Adipocyte (in vitro differentiated cells): ENCODE data around the gene PGC.

Experiments used
- DNase-seq: peaks from one replicate; pipeline ENCODE4 v3.0.0-alpha.2; 2015; ENCODE audit warnings: low read depth
- H3K27me3 ChIP-seq: replicated peaks from 2 replicates; pipeline ENCODE4 v1.7.0; 2013; ENCODE audit warnings: mild to moderate bottlenecking, low read length, moderate library complexity; ENCODE audit not compliant: control insufficient read depth, insufficient read depth
- H3K36me3 ChIP-seq: 2 replicates; pipeline ENCODE4 v1.7.0; 2013; ENCODE audit warnings: low read length, mild to moderate bottlenecking, moderate library complexity; ENCODE audit not compliant: control insufficient read depth, insufficient read depth, severe bottlenecking
- H3K4me1 ChIP-seq: 2 replicates; pipeline ENCODE4 v1.7.0; 2013; ENCODE audit warnings: mild to moderate bottlenecking, low read length, moderate library complexity; ENCODE audit not compliant: control insufficient read depth, insufficient read depth
- H3K4me3 ChIP-seq: 2 replicates; pipeline ENCODE4 v1.7.0; 2013; ENCODE audit warnings: mild to moderate bottlenecking, low read length, moderate library complexity
- H3K9ac ChIP-seq: 2 replicates; pipeline ENCODE4 v1.7.0; 2013; ENCODE audit warnings: mild to moderate bottlenecking, low read length, moderate library complexity
- H3K9me3 ChIP-seq: 2 replicates; pipeline ENCODE4 v1.7.0; 2013; ENCODE audit warnings: mild to moderate bottlenecking, low read length, moderate library complexity; ENCODE audit not compliant: control insufficient read depth

The PGC gene

DNA sequence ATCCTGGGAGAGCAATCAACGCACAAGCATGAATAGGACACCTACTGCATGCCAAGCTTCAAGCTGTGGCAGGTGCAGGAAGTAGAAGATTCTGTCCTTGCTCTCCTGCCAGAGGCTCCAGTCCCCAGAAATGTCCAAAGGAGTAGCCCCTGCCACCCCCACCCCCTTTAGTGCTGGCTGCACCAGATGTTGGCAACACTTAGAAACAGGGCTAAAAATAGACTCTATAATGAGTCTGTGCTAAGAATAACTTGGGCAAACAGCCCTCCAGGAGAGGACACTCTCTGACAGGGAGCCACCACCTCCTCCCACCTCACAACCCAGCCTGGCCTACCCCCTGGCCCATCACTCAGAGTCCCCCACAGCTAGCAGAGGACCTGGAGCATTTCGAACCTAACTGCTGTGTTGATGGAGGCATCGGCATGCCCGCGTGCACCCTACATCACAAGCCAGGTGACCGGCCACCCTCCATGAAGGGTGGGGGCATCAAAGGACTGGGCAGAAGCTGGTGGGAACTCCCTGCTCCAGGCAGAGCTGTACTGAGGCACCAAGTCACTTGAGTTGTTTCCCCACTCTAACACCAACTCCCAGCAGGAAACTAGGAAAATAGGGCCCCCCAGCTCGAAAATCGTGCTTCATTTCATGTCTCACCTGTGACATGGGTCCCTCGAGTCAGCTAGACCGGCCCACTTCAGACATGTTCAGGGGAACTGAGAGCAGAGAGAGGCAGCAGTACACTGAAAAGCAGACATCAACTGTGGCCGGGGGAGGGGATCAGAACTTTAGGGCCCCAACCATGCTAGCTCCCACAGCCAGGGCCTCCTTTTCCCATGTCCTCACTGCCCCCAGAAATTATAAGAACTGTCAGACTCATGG, 30.4 kb downstream of the PGC start:
- Histone ChIP-seq H3K4me1 (peaks cover 36% of the 10 kb centered on the region), H3K36me3 (no peaks in the 10 kb centered on the region), H3K4me3 (no peak overlapping the region), H3K27me3 (no peaks in the 10 kb centered on the region), H3K9me3 (no peaks in the 10 kb centered on the region), H3K9ac (no peak overlapping the region)
- DNase-seq: peak; percentile 24

DNA sequence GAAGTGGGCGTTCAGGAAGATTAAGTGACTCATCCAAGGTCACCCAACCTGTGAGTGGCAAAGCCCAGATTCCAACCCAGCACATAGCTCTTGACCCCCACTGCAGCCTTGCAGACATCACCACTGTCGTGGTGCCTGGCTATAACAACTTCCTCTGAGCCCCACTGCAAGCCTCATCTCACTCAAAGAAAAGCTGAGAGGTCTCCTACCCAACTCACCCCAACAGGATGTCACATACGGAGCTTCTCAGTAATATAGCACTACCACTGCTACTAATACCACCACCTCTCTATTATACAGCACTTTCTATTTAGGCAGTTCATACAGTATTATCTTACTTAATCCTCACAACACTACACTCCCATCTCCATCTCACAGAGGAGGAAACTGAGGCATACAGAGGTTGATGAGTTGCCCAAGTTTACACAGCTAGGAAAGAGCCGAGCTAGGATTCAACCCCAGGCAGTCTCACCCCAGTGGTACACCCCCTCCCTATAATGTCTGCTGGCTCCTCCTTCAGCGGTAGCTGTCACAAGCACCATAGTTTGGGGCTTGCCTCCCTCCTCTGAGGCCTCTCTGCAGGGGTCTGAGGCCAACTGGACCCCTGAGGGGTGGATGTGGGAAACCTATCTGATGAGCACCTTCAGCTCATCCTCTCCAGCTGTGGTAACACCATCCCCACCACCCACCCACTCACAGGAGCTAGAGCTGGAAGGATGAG, 31.2 kb downstream of the PGC start:
- no peaks in the 10 kb centered on the region for H3K36me3 ChIP-seq
- H3K9me3 ChIP-seq: no peaks in the 10 kb centered on the region
- H3K4me3 ChIP-seq: no peak overlapping the region
- peaks cover 36% of the 10 kb centered on the region for H3K4me1 ChIP-seq
- no peak overlapping the region for H3K9ac ChIP-seq
- no peak for DNase-seq
- H3K27me3 ChIP-seq: no peaks in the 10 kb centered on the region

DNA sequence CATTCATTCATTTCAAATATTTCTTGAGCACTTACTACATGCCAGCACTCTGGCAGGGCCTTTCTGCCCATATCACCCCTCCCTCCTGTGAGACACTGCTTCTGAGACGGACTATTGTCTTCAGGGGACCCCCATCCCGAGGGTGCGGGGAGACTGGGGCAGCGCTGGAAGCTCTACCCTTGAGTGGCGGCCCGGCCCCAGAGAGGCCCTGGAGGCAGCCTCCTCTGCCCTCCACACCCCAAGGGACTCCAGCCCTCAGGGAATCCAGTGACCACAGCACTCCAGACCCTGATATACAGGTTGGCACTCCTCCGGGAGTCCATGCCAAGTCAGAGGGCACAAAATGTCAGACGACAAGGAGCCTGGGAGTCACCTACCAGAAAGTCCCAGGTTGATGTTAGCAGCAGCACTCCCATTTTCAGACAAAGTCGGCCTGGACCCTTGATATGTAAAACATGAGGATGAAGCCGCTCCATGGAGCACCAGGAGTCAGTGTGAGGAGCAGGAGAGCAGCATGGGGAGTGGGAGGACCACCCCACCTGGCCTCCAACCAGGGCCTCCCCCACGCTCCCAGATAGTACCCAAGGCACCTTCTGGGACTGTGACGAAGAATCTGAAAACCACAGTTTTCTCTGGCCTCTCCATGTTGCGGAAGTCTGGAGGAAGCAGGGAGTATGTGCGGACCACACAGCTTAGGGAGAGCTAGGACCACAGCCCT, 32.5 kb downstream of the PGC start:
- DNase-seq: no peak
- Histone ChIP-seq H3K4me3 (no peak overlapping the region), H3K9ac (no peak overlapping the region), H3K4me1 (peaks cover 36% of the 10 kb centered on the region), H3K27me3 (no peaks in the 10 kb centered on the region), H3K36me3 (no peaks in the 10 kb centered on the region), H3K9me3 (no peaks in the 10 kb centered on the region)

DNA sequence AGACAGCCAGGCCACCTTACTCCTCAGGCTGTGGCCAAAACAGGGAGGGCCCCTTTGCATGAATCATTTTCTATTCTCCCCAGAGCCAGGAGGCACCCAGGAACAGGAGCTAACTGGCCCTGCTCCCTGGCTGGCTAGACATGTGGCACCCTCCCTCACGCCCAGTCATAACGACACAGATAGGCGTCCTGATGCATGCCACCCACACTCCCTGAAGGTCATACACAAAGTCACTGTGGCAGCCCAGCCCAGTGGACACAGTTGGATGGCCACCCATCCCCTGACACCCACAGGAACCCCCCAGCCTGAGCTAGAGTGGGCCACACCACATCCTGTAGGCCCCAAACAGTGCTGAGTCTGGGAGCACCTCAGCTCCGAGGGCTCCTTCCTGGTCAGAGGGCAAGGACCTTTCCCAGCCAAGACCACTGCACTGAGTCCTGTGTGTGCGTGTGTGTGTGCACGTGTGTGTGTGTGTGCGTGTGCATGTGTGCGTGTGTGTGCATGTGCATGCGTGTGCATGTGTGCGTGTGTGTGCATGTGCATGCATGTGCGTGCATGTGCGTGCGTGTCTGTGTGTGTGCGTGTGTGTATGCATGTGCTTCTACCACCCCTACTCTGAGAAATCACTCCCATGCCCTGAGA, 33.4 kb downstream of the PGC start:
- Histone ChIP-seq H3K4me1 (peaks cover 36% of the 10 kb centered on the region), H3K27me3 (no peaks in the 10 kb centered on the region), H3K36me3 (no peaks in the 10 kb centered on the region), H3K9me3 (no peaks in the 10 kb centered on the region), H3K9ac (no peak overlapping the region), H3K4me3 (no peak overlapping the region)
- DNase-seq: no peak

DNA sequence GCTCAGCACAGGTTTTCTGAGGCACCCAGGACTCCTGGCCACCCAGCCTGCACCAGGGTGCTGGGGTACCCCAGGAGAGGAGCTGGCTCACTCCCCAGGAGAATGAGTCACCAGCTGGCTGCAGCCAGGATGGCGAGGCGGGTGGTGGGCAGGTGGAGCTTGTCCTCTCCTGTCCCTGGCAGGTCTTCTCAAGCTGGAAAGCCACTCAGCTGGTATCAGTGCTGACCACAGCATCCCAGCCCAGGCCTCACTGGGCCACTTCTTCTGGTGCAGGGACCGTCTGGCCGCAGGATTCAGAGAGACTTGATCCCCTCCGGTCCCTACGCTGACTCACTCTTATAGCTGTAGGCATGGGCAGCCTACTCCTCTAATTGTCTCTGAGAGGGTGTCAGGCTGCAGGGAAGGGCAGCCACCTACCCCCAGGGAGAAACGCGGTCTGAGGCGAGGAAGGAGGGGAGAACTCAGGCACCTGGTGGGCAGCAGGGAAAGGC, 34.0 kb downstream of the PGC start:
- peak; percentile 47 for DNase-seq
- Histone ChIP-seq H3K27me3 (no peaks in the 10 kb centered on the region), H3K9ac (no peak overlapping the region), H3K4me1 (peaks cover 36% of the 10 kb centered on the region), H3K4me3 (no peak overlapping the region), H3K9me3 (no peaks in the 10 kb centered on the region), H3K36me3 (no peaks in the 10 kb centered on the region)

DNA sequence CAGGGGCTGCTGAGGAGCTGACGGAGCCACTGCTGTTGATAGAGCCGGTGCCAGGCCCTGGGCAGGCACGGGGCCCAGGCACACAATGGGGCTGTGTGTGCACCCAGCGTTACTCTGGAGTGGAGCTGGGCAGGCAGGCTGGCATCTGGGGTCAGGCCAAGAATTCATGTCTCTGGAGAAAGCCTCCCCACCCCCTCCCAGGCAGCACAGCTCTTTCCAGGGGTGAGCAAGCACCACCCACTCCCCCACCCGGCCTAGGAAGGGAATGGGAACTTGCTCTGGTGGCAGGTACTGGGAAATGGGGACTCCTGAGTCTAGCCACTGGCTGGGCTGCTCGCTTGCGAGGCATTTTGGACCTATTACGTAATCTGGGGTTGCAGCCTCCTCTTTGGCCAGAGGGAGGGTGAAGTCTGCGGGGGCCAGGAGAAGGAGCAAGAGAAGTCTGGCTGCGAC, 34.5 kb downstream of the PGC start:
- no peaks in the 10 kb centered on the region for H3K9me3 ChIP-seq
- no peak overlapping the region for H3K9ac ChIP-seq
- H3K36me3 ChIP-seq: no peaks in the 10 kb centered on the region
- no peaks in the 10 kb centered on the region for H3K27me3 ChIP-seq
- no peak overlapping the region for H3K4me3 ChIP-seq
- peaks cover 36% of the 10 kb centered on the region for H3K4me1 ChIP-seq
- DNase-seq: peak; percentile 45

DNA sequence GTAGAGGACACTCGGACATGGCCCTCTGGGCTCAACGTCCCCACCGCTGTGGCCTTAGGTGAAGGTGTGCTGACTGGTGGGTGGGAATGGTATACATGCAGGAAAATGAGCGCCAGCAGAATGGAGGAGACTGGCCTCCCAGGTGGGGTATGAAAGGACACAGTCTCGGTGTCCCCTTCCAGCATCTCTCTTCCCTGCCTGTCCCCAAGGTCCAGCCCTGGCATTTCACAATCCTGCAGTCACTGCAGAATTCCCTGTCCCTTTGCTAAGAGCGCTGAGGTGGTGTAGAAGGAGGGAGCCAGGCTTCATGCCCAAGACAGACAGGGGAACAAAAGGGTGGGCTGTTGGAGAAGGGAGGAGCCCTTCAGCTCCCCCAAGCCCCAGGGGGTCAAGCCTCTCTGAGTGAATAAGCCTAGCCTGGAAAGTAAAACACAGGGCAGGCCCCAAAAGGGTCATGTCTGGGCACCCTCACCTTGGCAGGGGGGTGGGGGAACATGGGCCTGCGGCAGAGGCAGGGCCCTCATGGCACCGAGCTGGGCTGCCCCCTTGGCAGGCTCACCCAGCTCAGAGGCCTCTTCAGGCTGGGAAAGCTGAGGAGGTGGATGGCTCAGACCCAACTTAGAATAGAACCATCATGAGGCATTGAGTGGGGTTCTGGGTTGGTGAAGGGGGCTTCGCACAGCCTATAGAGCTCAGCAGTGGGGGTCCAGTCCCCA, 35.7 kb downstream of the PGC start:
- Histone ChIP-seq H3K27me3 (no peaks in the 10 kb centered on the region), H3K4me1 (peaks cover 33% of the 10 kb centered on the region), H3K9me3 (no peaks in the 10 kb centered on the region), H3K4me3 (no peak overlapping the region), H3K9ac (no peak overlapping the region), H3K36me3 (no peaks in the 10 kb centered on the region)
- no peak for DNase-seq

DNA sequence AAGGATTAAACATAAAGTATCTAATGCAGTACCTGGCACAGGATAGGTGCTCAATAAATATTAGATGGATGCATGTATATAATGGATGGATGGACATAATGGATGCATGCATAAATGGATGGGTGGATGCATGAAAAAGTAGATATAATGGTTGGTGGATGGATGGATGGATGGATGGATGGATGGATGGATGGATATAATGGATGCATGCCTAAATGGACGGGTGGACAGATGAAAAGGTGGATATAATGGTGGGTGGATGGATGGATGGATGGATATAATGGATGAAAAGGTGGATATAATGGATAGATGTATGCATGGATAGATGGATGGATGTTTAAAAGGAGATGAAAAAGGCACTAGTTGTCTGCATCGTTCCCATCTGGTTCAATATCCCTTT, 37.8 kb downstream of the PGC start:
- no peaks in the 10 kb centered on the region for H3K9me3 ChIP-seq
- no peak for DNase-seq
- no peaks in the 10 kb centered on the region for H3K27me3 ChIP-seq
- no peaks in the 10 kb centered on the region for H3K36me3 ChIP-seq
- H3K9ac ChIP-seq: no peak overlapping the region
- no peak overlapping the region for H3K4me3 ChIP-seq
- H3K4me1 ChIP-seq: peaks cover 39% of the 10 kb centered on the region

DNA sequence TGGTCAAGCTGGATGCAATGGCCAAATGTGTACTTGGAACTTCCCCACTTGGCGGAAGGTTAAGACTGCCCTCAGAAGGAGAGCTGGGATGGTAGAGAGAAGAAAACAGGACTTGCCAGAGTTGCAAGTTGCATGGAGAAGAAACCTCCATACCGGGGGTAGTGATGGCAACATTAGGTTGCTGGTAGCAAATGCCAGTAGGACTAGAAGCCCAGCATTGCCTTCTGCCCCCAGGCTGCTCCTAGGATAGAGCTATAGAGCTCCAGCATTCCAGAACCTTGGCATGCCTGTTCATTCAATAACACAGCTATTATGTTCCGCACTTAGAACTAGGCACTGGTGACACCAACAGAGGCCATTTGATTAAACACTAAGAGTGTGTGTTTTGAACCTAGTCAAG, 38.3 kb downstream of the PGC start:
- no peaks in the 10 kb centered on the region for H3K27me3 ChIP-seq
- no peaks in the 10 kb centered on the region for H3K9me3 ChIP-seq
- peaks cover 39% of the 10 kb centered on the region for H3K4me1 ChIP-seq
- no peak overlapping the region for H3K4me3 ChIP-seq
- DNase-seq: no peak
- no peaks in the 10 kb centered on the region for H3K36me3 ChIP-seq
- no peak overlapping the region for H3K9ac ChIP-seq

DNA sequence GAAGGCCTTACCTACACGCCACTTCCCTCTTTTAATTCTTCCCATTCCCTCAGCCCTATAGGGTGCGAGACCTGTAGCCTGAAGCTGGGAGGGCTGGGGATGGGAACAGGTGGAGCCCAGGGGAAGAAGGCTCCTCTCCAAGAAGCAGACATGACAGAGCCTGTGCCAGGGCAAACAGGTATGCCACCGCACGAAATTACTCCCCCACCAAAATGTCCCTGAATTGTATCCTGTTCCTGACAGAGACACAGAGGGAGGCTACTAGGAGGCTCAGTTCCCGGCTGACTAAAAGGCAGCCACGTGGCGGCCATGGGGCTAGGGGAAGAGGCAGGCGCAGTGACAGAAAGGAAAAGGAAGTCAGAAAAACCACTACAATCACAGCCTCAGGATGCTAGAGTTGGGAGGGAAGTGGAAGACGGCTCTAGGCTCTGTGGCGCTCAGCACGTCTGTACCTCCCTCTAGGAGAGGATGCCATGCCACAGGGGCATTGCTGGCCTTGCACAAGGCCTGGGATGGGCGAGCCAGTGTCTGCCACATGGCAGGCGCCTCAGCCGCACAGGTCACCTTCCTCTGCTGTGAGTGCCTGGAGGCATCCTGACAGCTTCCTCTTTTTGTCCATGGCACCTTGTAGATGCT, 39.5 kb downstream of the PGC start:
- no peak for DNase-seq
- Histone ChIP-seq H3K4me1 (peaks cover 27% of the 10 kb centered on the region), H3K27me3 (no peaks in the 10 kb centered on the region), H3K9ac (no peak overlapping the region), H3K4me3 (no peak overlapping the region), H3K36me3 (no peaks in the 10 kb centered on the region), H3K9me3 (no peaks in the 10 kb centered on the region)
